Measurements from ENCODE around the gene ABCD3.
"Not testable (repeated sequence)": the region's sequence is repeated elsewhere in the genome, so short reads cannot be mapped to it uniquely, and the experiment has no call there.

Gene ABCD3

DNA sequence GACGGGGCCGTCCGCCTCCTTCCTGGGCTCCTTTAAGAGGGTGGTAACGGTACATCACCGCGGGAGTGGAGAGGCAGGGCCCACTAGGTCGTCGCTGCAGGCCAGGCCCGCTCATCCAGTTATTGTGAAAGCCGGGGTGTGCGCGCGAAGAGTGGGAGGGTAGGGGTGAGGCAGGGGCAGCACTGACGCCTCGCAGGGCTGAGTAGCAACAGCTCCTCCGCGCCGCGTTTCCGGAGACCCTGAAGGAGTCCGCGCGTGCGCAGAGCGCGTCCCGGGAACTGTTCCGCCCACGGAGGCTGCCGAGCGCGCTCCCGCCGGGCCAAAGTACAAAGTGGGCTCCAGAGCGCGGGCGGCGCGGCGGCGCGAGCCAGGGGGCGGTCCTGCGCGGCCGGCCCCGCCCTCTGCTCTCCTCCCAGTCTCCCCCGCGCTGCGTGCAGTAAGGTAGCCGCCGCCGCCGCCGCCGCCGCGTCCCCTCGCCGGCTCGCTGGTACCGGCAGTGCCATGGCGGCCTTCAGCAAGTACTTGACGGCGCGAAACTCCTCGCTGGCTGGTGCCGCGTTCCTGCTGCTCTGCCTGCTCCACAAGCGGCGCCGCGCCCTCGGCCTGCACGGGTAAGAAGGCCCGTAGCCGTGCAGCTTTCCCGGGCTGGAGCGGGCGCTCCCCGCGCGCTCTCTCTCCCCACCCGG, at the start of gene ABCD3:
Gene ABCD3 (plus strand): TSS at position 412 of the 686 bp plus-strand sequence. CDS start 90 bp downstream, at position 502.
- Histone ChIP-seq H3K79me2 (ENCODE audit: insufficient read depth, low read length) (peaks cover 48% of the 10 kb centered on the region), H3F3A (ENCODE audit: low read depth) (0 out of 2 replicates have a peak, but pooled peaks cover 2% of the 10 kb centered on the region), H2AFZ (ENCODE audit: low read length) (peak within 1 kb of the TSS; percentile 94), H4K20me1 (ENCODE audit: insufficient read depth, low read length, poor library complexity, severe bottlenecking) (peaks cover 36% of the 10 kb centered on the region), H3K27me3 (ENCODE audit: insufficient read depth, low read length, poor library complexity, severe bottlenecking) (no peaks in the 10 kb centered on the region), H3K36me3 (ENCODE audit: insufficient read depth, low read length) (no peaks in the 10 kb centered on the region), H3K9me3 (ENCODE audit: insufficient read depth, low read depth, low read length) (no peaks in the 10 kb centered on the region), H3K4me3 (ENCODE audit: low read length, poor library complexity, severe bottlenecking) (peak within 1 kb of the TSS; percentile 86), H3K4me1 (ENCODE audit: insufficient read depth, low read length, poor library complexity, severe bottlenecking) (peaks cover 70% of the 10 kb centered on the region), H3K9me2 (replicated peaks; ENCODE audit: low read depth, low read length) (no peaks in the 10 kb centered on the region), H3K9ac (ENCODE audit: low read depth, low read length, poor library complexity, severe bottlenecking) (peak within 1 kb of the TSS; percentile 76), H3K4me2 (ENCODE audit: low read depth, low read length, poor library complexity, severe bottlenecking) (peak within 1 kb of the TSS; percentile 86)
- TF ChIP-seq, protein P1, sequence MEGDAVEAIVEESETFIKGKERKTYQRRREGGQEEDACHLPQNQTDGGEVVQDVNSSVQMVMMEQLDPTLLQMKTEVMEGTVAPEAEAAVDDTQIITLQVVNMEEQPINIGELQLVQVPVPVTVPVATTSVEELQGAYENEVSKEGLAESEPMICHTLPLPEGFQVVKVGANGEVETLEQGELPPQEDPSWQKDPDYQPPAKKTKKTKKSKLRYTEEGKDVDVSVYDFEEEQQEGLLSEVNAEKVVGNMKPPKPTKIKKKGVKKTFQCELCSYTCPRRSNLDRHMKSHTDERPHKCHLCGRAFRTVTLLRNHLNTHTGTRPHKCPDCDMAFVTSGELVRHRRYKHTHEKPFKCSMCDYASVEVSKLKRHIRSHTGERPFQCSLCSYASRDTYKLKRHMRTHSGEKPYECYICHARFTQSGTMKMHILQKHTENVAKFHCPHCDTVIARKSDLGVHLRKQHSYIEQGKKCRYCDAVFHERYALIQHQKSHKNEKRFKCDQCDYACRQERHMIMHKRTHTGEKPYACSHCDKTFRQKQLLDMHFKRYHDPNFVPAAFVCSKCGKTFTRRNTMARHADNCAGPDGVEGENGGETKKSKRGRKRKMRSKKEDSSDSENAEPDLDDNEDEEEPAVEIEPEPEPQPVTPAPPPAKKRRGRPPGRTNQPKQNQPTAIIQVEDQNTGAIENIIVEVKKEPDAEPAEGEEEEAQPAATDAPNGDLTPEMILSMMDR (conservative IDR thresholded peaks at IDR 0.05; ENCODE audit: low read length): no peak
- no peak for TF ChIP-seq EZH2phosphoT487 (IDR thresholded peaks at IDR 0.05; ENCODE audit: borderline replicate concordance)

DNA sequence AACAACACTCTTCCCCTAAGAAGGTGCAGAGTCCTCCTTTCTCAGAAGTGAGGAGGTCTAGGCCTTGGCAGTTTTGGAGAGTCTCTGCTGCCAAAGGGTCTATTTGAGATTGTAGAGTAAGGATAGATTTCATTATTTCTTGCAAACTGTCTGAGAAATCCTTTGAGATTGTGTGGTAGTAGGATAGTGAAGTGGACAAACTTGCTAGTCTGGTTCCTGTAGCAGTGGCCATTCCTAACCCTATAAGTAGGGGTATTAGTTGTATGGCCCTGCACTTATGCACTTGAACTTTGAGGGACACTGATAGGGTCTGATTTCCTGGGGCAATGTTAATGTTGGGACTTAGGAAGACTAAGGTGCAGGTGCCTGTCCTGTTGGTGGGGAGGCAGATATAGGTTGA, 45.4 kb upstream of the ABCD3 start:
- H3K9me3 ChIP-seq (ENCODE audit: insufficient read depth, low read depth, low read length); H3K79me2 ChIP-seq (ENCODE audit: insufficient read depth, low read length); H2AFZ ChIP-seq (ENCODE audit: low read length); H3F3A ChIP-seq (ENCODE audit: low read depth); H3K9me2 ChIP-seq (replicated peaks; ENCODE audit: low read depth, low read length); H3K36me3 ChIP-seq (ENCODE audit: insufficient read depth, low read length); H3K27me3 ChIP-seq (ENCODE audit: insufficient read depth, low read length, poor library complexity, severe bottlenecking); H4K20me1 ChIP-seq (ENCODE audit: insufficient read depth, low read length, poor library complexity, severe bottlenecking); H3K4me3 ChIP-seq (ENCODE audit: low read length, poor library complexity, severe bottlenecking); H3K4me2 ChIP-seq (ENCODE audit: low read depth, low read length, poor library complexity, severe bottlenecking); H3K9ac ChIP-seq (ENCODE audit: low read depth, low read length, poor library complexity, severe bottlenecking); H3K4me1 ChIP-seq (ENCODE audit: insufficient read depth, low read length, poor library complexity, severe bottlenecking): not testable (repeated sequence)

DNA sequence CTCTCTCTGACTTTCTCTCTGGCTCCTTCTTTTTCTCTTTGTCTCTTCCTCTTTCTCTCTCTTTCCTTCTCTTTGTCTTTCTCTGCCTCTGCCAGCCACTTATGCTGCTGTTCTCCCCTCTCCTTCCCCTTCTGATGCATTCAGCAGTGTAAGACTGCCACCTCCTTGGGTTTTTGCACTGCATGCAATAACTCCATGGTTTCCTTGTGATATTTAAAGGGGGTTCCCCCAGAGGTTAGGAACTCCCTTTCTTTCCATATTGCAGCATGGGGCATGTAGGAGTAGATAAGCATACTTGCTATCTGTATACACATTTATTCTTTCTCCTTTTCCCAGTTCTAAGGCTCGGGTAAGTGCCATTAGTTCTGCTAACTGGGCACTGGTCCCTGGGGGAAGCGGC, 44.9 kb upstream of the ABCD3 start:
- not testable (repeated sequence) for H2AFZ ChIP-seq (ENCODE audit: low read length); H3K4me1 ChIP-seq (ENCODE audit: insufficient read depth, low read length, poor library complexity, severe bottlenecking); H3K9me3 ChIP-seq (ENCODE audit: insufficient read depth, low read depth, low read length); H3K9ac ChIP-seq (ENCODE audit: low read depth, low read length, poor library complexity, severe bottlenecking); H3K79me2 ChIP-seq (ENCODE audit: insufficient read depth, low read length); H3K27me3 ChIP-seq (ENCODE audit: insufficient read depth, low read length, poor library complexity, severe bottlenecking); H3K9me2 ChIP-seq (replicated peaks; ENCODE audit: low read depth, low read length); H4K20me1 ChIP-seq (ENCODE audit: insufficient read depth, low read length, poor library complexity, severe bottlenecking); H3K4me3 ChIP-seq (ENCODE audit: low read length, poor library complexity, severe bottlenecking); H3K36me3 ChIP-seq (ENCODE audit: insufficient read depth, low read length); H3K4me2 ChIP-seq (ENCODE audit: low read depth, low read length, poor library complexity, severe bottlenecking); H3F3A ChIP-seq (ENCODE audit: low read depth)

DNA sequence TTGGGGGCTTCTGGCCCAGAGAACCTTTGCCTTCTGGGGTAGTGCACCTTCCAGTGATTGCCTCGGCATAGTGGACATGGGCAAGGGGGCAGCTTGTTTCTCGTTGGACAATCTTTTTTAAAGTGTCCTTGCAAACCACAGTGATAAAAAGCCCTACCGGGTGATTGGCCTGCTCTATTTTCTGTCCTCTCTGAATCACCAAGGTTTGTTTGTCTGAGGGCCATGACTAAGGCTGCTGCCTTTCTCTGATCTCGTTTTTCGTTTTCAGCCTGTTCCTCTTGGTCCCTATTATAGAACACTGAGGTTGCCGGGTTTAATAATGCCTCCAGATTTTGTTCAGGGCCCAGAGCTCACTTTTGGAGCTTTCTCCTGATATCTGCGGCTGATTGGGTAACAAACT, 42.5 kb upstream of the ABCD3 start:
- not testable (repeated sequence) for H3K79me2 ChIP-seq (ENCODE audit: insufficient read depth, low read length); H3K4me2 ChIP-seq (ENCODE audit: low read depth, low read length, poor library complexity, severe bottlenecking); H3K36me3 ChIP-seq (ENCODE audit: insufficient read depth, low read length); H3K27me3 ChIP-seq (ENCODE audit: insufficient read depth, low read length, poor library complexity, severe bottlenecking); H3K9me2 ChIP-seq (replicated peaks; ENCODE audit: low read depth, low read length); H3F3A ChIP-seq (ENCODE audit: low read depth); H3K4me3 ChIP-seq (ENCODE audit: low read length, poor library complexity, severe bottlenecking); H3K9me3 ChIP-seq (ENCODE audit: insufficient read depth, low read depth, low read length); H2AFZ ChIP-seq (ENCODE audit: low read length); H3K9ac ChIP-seq (ENCODE audit: low read depth, low read length, poor library complexity, severe bottlenecking); H4K20me1 ChIP-seq (ENCODE audit: insufficient read depth, low read length, poor library complexity, severe bottlenecking); H3K4me1 ChIP-seq (ENCODE audit: insufficient read depth, low read length, poor library complexity, severe bottlenecking)

DNA sequence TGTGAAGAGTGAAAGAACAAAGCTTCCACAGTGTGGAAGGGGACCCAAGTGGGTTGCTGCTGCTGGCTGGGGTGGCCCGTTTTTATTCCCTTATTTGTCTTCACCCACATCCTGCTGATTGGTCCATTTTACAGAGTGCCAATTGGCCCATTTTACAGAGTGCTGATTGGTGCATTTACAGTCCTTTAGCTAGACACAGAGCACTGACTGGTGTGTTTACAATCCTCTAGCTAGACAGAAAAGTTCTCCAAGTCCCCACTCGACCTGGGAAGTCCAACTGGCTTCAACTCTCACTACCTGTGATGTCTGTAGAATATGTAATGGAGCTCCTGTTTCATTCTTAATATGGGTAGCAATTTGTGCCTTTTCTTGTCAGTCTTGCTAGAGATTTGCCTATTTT, 39.7 kb upstream of the ABCD3 start:
- not testable (repeated sequence) for H3K9ac ChIP-seq (ENCODE audit: low read depth, low read length, poor library complexity, severe bottlenecking); H3F3A ChIP-seq (ENCODE audit: low read depth); H3K4me3 ChIP-seq (ENCODE audit: low read length, poor library complexity, severe bottlenecking); H3K79me2 ChIP-seq (ENCODE audit: insufficient read depth, low read length); H3K9me3 ChIP-seq (ENCODE audit: insufficient read depth, low read depth, low read length); H3K4me2 ChIP-seq (ENCODE audit: low read depth, low read length, poor library complexity, severe bottlenecking); H3K9me2 ChIP-seq (replicated peaks; ENCODE audit: low read depth, low read length); H2AFZ ChIP-seq (ENCODE audit: low read length); H3K36me3 ChIP-seq (ENCODE audit: insufficient read depth, low read length); H3K27me3 ChIP-seq (ENCODE audit: insufficient read depth, low read length, poor library complexity, severe bottlenecking); H4K20me1 ChIP-seq (ENCODE audit: insufficient read depth, low read length, poor library complexity, severe bottlenecking)
- H3K4me1 ChIP-seq (ENCODE audit: insufficient read depth, low read length, poor library complexity, severe bottlenecking): peaks cover 10% of the 10 kb centered on the region
